Gastrocnemius medialis (tissue), 4 donors: ENCODE measurements around the gene LRFN2. TPM values are rescaled to one million over a fixed set of nuclear protein-coding genes. Genes with fewer than 3 reads are reported as not detected.

ENCODE experiments used
- ATAC-seq, 2 donors: fragments of 150-250 bp; one replicate each; pipeline ENCODE4 v1.9.1; 2016
- DNase-seq, 2 donors: peaks; one replicate each; pipeline ENCODE4 v3.0.0-alpha.2; 2019
- H3K27ac ChIP-seq, 4 donors: fragments of 200-600 bp; sonication (generic); 1 replicate in 1 of 4; 2 replicates in 3 of 4; pipeline ENCODE4 v1.5.1; 2016 to 2018; ENCODE audit warnings: mild to moderate bottlenecking in 2 of 4, moderate library complexity in 1 of 4
- H3K27me3 ChIP-seq, 3 donors: fragments of 200-600 bp; sonication (generic) in 2 of 3; 1 replicate in 1 of 3; 2 replicates in 2 of 3; pipeline versions ENCODE4 v1.5.1 to v1.6.0; 2016 to 2019; ENCODE audit warnings: mild to moderate bottlenecking in 1 of 3, moderate library complexity in 1 of 3
- H3K36me3 ChIP-seq, 2 donors: fragments of 200-600 bp; sonication (generic) in 1 of 2; one replicate each; pipeline ENCODE4 v1.5.1; 2017 to 2018
- H3K4me1 ChIP-seq, 2 donors: fragments of 200-600 bp; sonication (generic) in 1 of 2; one replicate each; pipeline ENCODE4 v1.5.1; 2016 to 2017; ENCODE audit warnings: mild to moderate bottlenecking in 2 of 2
- H3K4me3 ChIP-seq, 4 donors: fragments of 200-600 bp; sonication (generic) in 3 of 4; 1 replicate in 1 of 4; 2 replicates in 3 of 4; pipeline ENCODE4 v1.5.1; 2016 to 2019; ENCODE audit warnings: mild to moderate bottlenecking in 2 of 4
- H3K9me3 ChIP-seq, 3 donors: fragments of 200-600 bp; sonication (generic) in 2 of 3; 1 replicate in 1 of 3; 2 replicates in 2 of 3; pipeline ENCODE4 v1.5.1; 2016 to 2019
- CTCF ChIP-seq, 5 experiments: fragments of 450-650 bp in 3 of 5; fragments of 200-600 bp in 2 of 5; sonication (generic) in 2 of 5; IDR thresholded peaks in 4 of 5; conservative IDR thresholded peaks in 1 of 5; 1 replicate in 4 of 5; 2 replicates in 1 of 5; pipeline ENCODE4 v1.5.1; 2016 to 2019; ENCODE audit warnings: antibody characterized with exemption in 5 of 5, mild to moderate bottlenecking in 3 of 5, moderate library complexity in 3 of 5
- POLR2A ChIP-seq, 2 donors: fragments of 450-650 bp; IDR thresholded peaks; one replicate each; pipeline ENCODE4 v1.6.1; 2017; ENCODE audit warnings: antibody characterized with exemption in 2 of 2, mild to moderate bottlenecking in 2 of 2, moderate library complexity in 2 of 2
- in situ Hi-C, 4 donors: fragments of 200-750 bp; cut with MboI; loops; one replicate each; pipeline versions ENCODE4 v1.15.0 to v1.8.0; 2017; ENCODE audit warnings: low sequenced_read_pairs in 4 of 4
- intact Hi-C: fragments of 100-400 bp; cut with DNase I; formaldehyde crosslinking; loops from one replicate; pipeline ENCODE4 v1.15.1; 2023; ENCODE audit warnings: low total_unique reads
- total RNA-seq, 4 donors: library from RNA; depleted of rRNA; stranded (reverse); fragments of >200 nt; gene quantifications; one replicate each; pipeline versions ENCODE4 v1.1.0 to v1.2.3, GENCODE V29; 2016

The LRFN2 gene
- total RNA-seq, 4 donors from 2014 or later: not detected

- in situ Hi-C loops: no loop called here
- Histone ChIP-seq H3K27me3 (no peaks in the 10 kb centered on the region), H3K9me3 (no peaks in the 10 kb centered on the region), H3K36me3 (no peaks in the 10 kb centered on the region), H3K4me1 (no peaks in the 10 kb centered on the region), H3K4me3 (no peak overlapping the region), H3K27ac (no peak overlapping the region)
- ATAC-seq (no peak), DNase-seq (no peak)
- TF ChIP-seq POLR2A (IDR thresholded peaks at IDR 0.05): no peak
- no peak for TF ChIP-seq CTCF (IDR thresholded peaks at IDR 0.05 in 4 of 5, conservative IDR thresholded peaks at IDR 0.05 in 1 of 5)
- intact Hi-C loops: no loop called here
These were observed 101.4 kb downstream of the LRFN2 start for GRCh38 chr6:40485795-40486194.

- DNase-seq (no peak), ATAC-seq (no peak)
- Histone ChIP-seq H3K27ac (no peak overlapping the region), H3K4me1 (no peaks in the 10 kb centered on the region), H3K9me3 (no peaks in the 10 kb centered on the region), H3K27me3 (no peaks in the 10 kb centered on the region), H3K36me3 (no peaks in the 10 kb centered on the region), H3K4me3 (no peak overlapping the region)
- intact Hi-C loops (no loop called here), in situ Hi-C loops (no loop called here)
- TF ChIP-seq CTCF (IDR thresholded peaks at IDR 0.05 in 4 of 5, conservative IDR thresholded peaks at IDR 0.05 in 1 of 5) (no peak), POLR2A (IDR thresholded peaks at IDR 0.05) (no peak)
These were observed 101.9 kb downstream of the LRFN2 start for GRCh38 chr6:40485300-40485699.

- no peaks in the 10 kb centered on the region for H3K27me3 ChIP-seq
- DNase-seq: no peak
- in situ Hi-C loops: no loop called here
These were observed 103.1 kb downstream of the LRFN2 start for GRCh38 chr6:40484066-40484465.

GRCh38 chr6:40482532-40482931 lies 104.6 kb downstream of the LRFN2 start:
- TF ChIP-seq CTCF (IDR thresholded peaks at IDR 0.05 in 4 of 5, conservative IDR thresholded peaks at IDR 0.05 in 1 of 5): no peak
- no peak for TF ChIP-seq POLR2A (IDR thresholded peaks at IDR 0.05)
- intact Hi-C loops (no loop called here), in situ Hi-C loops (no loop called here)
- H3K4me3 ChIP-seq: no peak overlapping the region
- no peaks in the 10 kb centered on the region for H3K36me3 ChIP-seq
- H3K27ac ChIP-seq: no peak overlapping the region
- no peaks in the 10 kb centered on the region for H3K4me1 ChIP-seq
- DNase-seq (no peak), ATAC-seq (no peak)
- no peaks in the 10 kb centered on the region for H3K27me3 ChIP-seq
- no peaks in the 10 kb centered on the region for H3K9me3 ChIP-seq

More at GRCh38 chr6:40484066-40484465, 103.1 kb downstream of the LRFN2 start:
- no peaks in the 10 kb centered on the region for H3K36me3 ChIP-seq
- TF ChIP-seq CTCF (IDR thresholded peaks at IDR 0.05 in 4 of 5, conservative IDR thresholded peaks at IDR 0.05 in 1 of 5): no peak
- no peak for TF ChIP-seq POLR2A (IDR thresholded peaks at IDR 0.05)
- intact Hi-C loops: no loop called here
- H3K27ac ChIP-seq: no peak overlapping the region
- H3K9me3 ChIP-seq: no peaks in the 10 kb centered on the region
- no peak for ATAC-seq
- H3K4me1 ChIP-seq: no peaks in the 10 kb centered on the region
- no peak overlapping the region for H3K4me3 ChIP-seq

- Histone ChIP-seq H3K27ac (no peak overlapping the region), H3K4me3 (no peak overlapping the region), H3K27me3 (no peaks in the 10 kb centered on the region), H3K4me1 (peaks cover 0 to 2% of the 10 kb centered on the region in 2 donors), H3K9me3 (no peaks in the 10 kb centered on the region), H3K36me3 (no peaks in the 10 kb centered on the region)
- ATAC-seq (no peak), DNase-seq (no peak)
- in situ Hi-C loops (no loop called here), intact Hi-C loops (no loop called here)
- TF ChIP-seq POLR2A (IDR thresholded peaks at IDR 0.05) (no peak), CTCF (IDR thresholded peaks at IDR 0.05 in 4 of 5, conservative IDR thresholded peaks at IDR 0.05 in 1 of 5) (no peak)
These were observed 106.5 kb downstream of the LRFN2 start for GRCh38 chr6:40480678-40481077.
